Endothelial cell of umbilical vein (primary cell): ENCODE results near the gene TMPRSS4. TPM values are rescaled to one million over a fixed set of nuclear protein-coding genes. Genes with fewer than 3 reads are reported as not detected.

Experiments used
- BruUV-seq: library from RNA; stranded (reverse); fragments of 400-500 nt; replicated peaks from 2 replicates; lab custom pipeline; 2021; lab: Mats Ljungman, UMichigan
- CTCF ChIA-PET: fragments of 300-600, 350-600 bp; sonication (Branson Sonifier 250); formaldehyde crosslinking; loops from one replicate; lab custom pipeline; 2021; ENCODE audit warnings: antibody characterized with exemption, inconsistent platforms; lab: Charles Lee
- POLR2A ChIA-PET: fragments of 300-600, 350-600 bp; sonication (Branson Sonifier 250); formaldehyde crosslinking; loops from one replicate; lab custom pipeline; 2021; ENCODE audit warnings: antibody characterized with exemption, inconsistent platforms; lab: Charles Lee
- DNase-seq: peaks from one replicate; pipeline ENCODE4 v3.0.0-alpha.2; 2011; ENCODE audit warnings: low read depth, low spot score
- FAIRE-seq: peaks from 2 replicates; lab custom pipeline; 2011; peaks lifted over from hg19 to GRCh38; lab: Jason Lieb, UNC
- H2AFZ ChIP-seq: 2 replicates; pipeline ENCODE4 v1.6.0; 2012; ENCODE audit warnings: low read depth, low read length, control low read depth, inconsistent platforms
- H3K27ac ChIP-seq: 2 replicates; pipeline ENCODE4 v1.5.1; 2011; ENCODE audit warnings: low read depth, mild to moderate bottlenecking, control low read depth, low read length, moderate library complexity; ENCODE audit not compliant: insufficient read depth
- H3K27me3 ChIP-seq, 2 experiments: 2 replicates each; pipeline versions ENCODE4 v1.6.0 to v1.6.1; 2011; ENCODE audit warnings: low read length in 2 of 2, mixed read lengths in 1 of 2; ENCODE audit not compliant: control insufficient read depth in 2 of 2, insufficient read depth in 2 of 2
- H3K36me3 ChIP-seq, 2 experiments: 2 replicates in 1 of 2; 3 replicates in 1 of 2; pipeline ENCODE4 v1.5.1; 2011; ENCODE audit warnings: low read length in 2 of 2, mild to moderate bottlenecking in 1 of 2, moderate library complexity in 1 of 2; ENCODE audit not compliant: control insufficient read depth in 2 of 2, insufficient read depth in 2 of 2; ENCODE audit errors: extremely low read depth in 1 of 2
- H3K4me1 ChIP-seq: 3 replicates; pipeline ENCODE4 v1.5.1; 2011; ENCODE audit warnings: mild to moderate bottlenecking, low read length; ENCODE audit not compliant: control insufficient read depth, insufficient read depth; ENCODE audit errors: extremely low read depth
- H3K4me2 ChIP-seq: 2 replicates; pipeline ENCODE4 v1.6.1; 2011; ENCODE audit warnings: low read length, control low read depth, mixed read lengths; ENCODE audit not compliant: insufficient read depth
- H3K4me3 ChIP-seq, 3 experiments: fragments of 200-600 bp in 1 of 3; sonication (generic), shearing (Covaris generic) in 1 of 3; replicated peaks in 1 of 3; 2 replicates each; pipeline ENCODE4 v1.5.1; 2011 to 2016; ENCODE audit warnings: control low read depth in 3 of 3, low read length in 3 of 3, mild to moderate bottlenecking in 2 of 3, inconsistent platforms in 1 of 3, low read depth in 1 of 3, moderate library complexity in 1 of 3; ENCODE audit not compliant: insufficient read depth in 1 of 3
- H3K79me2 ChIP-seq: 2 replicates; pipeline ENCODE4 v1.6.0; 2012; ENCODE audit warnings: low read length, inconsistent platforms; ENCODE audit not compliant: control insufficient read depth, insufficient read depth
- H3K9ac ChIP-seq: replicated peaks from 2 replicates; pipeline ENCODE3; 2011; ENCODE audit warnings: low read length, control low read depth; ENCODE audit not compliant: insufficient read depth; ENCODE audit errors: extremely low read depth
- H3K9me1 ChIP-seq: replicated peaks from 3 replicates; pipeline ENCODE4 v1.6.0; 2011; ENCODE audit warnings: mild to moderate bottlenecking, low read length; ENCODE audit not compliant: control insufficient read depth, insufficient read depth; ENCODE audit errors: extremely low read depth
- H3K9me3 ChIP-seq: replicated peaks from 2 replicates; pipeline ENCODE4 v1.5.1; 2012; ENCODE audit warnings: low read length, inconsistent platforms; ENCODE audit not compliant: control insufficient read depth, insufficient read depth
- H4K20me1 ChIP-seq: replicated peaks from 2 replicates; pipeline ENCODE3; 2011; ENCODE audit warnings: mild to moderate bottlenecking, low read length; ENCODE audit not compliant: control insufficient read depth, insufficient read depth; ENCODE audit errors: extremely low read depth
- EZH2 ChIP-seq: IDR thresholded peaks from 2 replicates; pipeline ENCODE4 v1.6.1; 2012; ENCODE audit warnings: borderline replicate concordance, low read depth, mild to moderate bottlenecking, moderate library complexity, low read length, inconsistent platforms; ENCODE audit not compliant: severe bottlenecking
- FOS ChIP-seq: IDR thresholded peaks from 2 replicates; pipeline ENCODE4 v1.6.1; 2011; ENCODE audit warnings: mild to moderate bottlenecking, low read length, moderate library complexity, borderline replicate concordance; ENCODE audit not compliant: insufficient read depth
- GATA2 ChIP-seq: IDR thresholded peaks from 2 replicates; pipeline ENCODE4 v1.7.0; 2011; ENCODE audit warnings: low read depth, mild to moderate bottlenecking, moderate library complexity, mixed read lengths, low read length; ENCODE audit not compliant: insufficient read length, insufficient read depth
- JUN ChIP-seq: IDR thresholded peaks from 2 replicates; pipeline ENCODE4 v1.6.1; 2011; ENCODE audit warnings: borderline replicate concordance, low read depth; ENCODE audit not compliant: insufficient read length, insufficient read depth
- MAX ChIP-seq: IDR thresholded peaks from 2 replicates; pipeline ENCODE4 v1.6.1; 2011; ENCODE audit not compliant: insufficient read depth, insufficient read length
- MYC ChIP-seq: IDR thresholded peaks from one replicate; pipeline ENCODE4 v1.6.1; 2011; ENCODE audit warnings: mild to moderate bottlenecking, low read depth, low read length
- POLR2A ChIP-seq: IDR thresholded peaks from 2 replicates; pipeline ENCODE4 v1.6.1; 2012; ENCODE audit warnings: low read depth, mild to moderate bottlenecking, control low read depth, low read length
- POLR2AphosphoS5 ChIP-seq: IDR thresholded peaks from 2 replicates; pipeline ENCODE4 v1.6.1; 2012; ENCODE audit warnings: low read depth, mild to moderate bottlenecking, control low read depth, low read length, moderate library complexity; ENCODE audit not compliant: insufficient read depth
- dilution Hi-C: fragments of 300-500 bp; cut with MboI; formaldehyde crosslinking; loops from one replicate; pipeline ENCODE4 v1.15.0; 2019; ENCODE audit warnings: low sequenced_read_pairs; ENCODE audit not compliant: extremely low pct_ligation_motif_present
- intact Hi-C: fragments of 100-400 bp; cut with micrococcal nuclease; formaldehyde crosslinking; loops from one replicate; pipeline ENCODE4 v1.10.0; 2022
- polyA plus RNA-seq, 4 experiments: library from polyadenylated mRNA; depleted of rRNA in 3 of 4; stranded (reverse) in 3 of 4; unstranded in 1 of 4; fragments of >200 nt; gene quantifications; 2 replicates each; pipeline versions ENCODE4 v1.2.1 to v1.2.3, GENCODE V29; 2011 to 2012; ENCODE audit warnings: missing spikeins in 1 of 4
- total RNA-seq: library from RNA; stranded (reverse); gene quantifications from 2 replicates; pipeline ENCODE4 v1.2.3, GENCODE V29; 2021
- TF ChIP-seq, protein P1 (sequence below), 2 donors: IDR thresholded peaks; 1 replicate in 1 of 2; 2 replicates in 1 of 2; pipeline ENCODE4 v1.5.1; 2011; ENCODE audit warnings: low read length in 2 of 2, mild to moderate bottlenecking in 2 of 2, moderate library complexity in 2 of 2, control low read depth in 1 of 2, inconsistent platforms in 1 of 2, low read depth in 1 of 2; ENCODE audit not compliant: insufficient read depth in 1 of 2; ENCODE audit errors: extremely low read depth in 1 of 2

TMPRSS4 gene
- total and polyA plus RNA-seq, 2 donors (not counting 3 experiments of a cell fraction or from before 2014, with no cell fraction given): not detected

GRCh38 chr11:118126082-118126838 lies 49.4 kb downstream of the TMPRSS4 start:
- Histone ChIP-seq H4K20me1 (no peaks in the 10 kb centered on the region), H3K9me3 (no peaks in the 10 kb centered on the region), H3K36me3 (no peaks in the 10 kb centered on the region), H3K27me3 (peaks cover 8 to 10% of the 10 kb centered on the region in 2 experiments), H3K9me1 (no peaks in the 10 kb centered on the region), H3K4me2 (no peak overlapping the region), H3K4me1 (no peaks in the 10 kb centered on the region), H3K4me3 (no peak overlapping the region), H3K27ac (no peak overlapping the region), H3K9ac (no peak overlapping the region), H3K79me2 (no peaks in the 10 kb centered on the region), H2AFZ (no peak overlapping the region)
- DNase-seq: no peak
- intact Hi-C loops (no loop called here), dilution Hi-C loops (no loop called here)
- TF ChIP-seq JUN (no peak), MYC (no peak), GATA2 (no peak), POLR2AphosphoS5 (no peak), EZH2 (no peak), MAX (no peak), FOS (no peak), POLR2A (no peak)
- TF ChIP-seq, protein P1, sequence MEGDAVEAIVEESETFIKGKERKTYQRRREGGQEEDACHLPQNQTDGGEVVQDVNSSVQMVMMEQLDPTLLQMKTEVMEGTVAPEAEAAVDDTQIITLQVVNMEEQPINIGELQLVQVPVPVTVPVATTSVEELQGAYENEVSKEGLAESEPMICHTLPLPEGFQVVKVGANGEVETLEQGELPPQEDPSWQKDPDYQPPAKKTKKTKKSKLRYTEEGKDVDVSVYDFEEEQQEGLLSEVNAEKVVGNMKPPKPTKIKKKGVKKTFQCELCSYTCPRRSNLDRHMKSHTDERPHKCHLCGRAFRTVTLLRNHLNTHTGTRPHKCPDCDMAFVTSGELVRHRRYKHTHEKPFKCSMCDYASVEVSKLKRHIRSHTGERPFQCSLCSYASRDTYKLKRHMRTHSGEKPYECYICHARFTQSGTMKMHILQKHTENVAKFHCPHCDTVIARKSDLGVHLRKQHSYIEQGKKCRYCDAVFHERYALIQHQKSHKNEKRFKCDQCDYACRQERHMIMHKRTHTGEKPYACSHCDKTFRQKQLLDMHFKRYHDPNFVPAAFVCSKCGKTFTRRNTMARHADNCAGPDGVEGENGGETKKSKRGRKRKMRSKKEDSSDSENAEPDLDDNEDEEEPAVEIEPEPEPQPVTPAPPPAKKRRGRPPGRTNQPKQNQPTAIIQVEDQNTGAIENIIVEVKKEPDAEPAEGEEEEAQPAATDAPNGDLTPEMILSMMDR (IDR thresholded peaks at IDR 0.05; ENCODE audit: extremely low read depth in 1 of 2, insufficient read depth in 1 of 2, low read depth in 1 of 2, low read length in 2 of 2): no peak
- no TSS peak for BruUV-seq
- no peak for FAIRE-seq
- ChIA-PET CTCF (no interaction called here), POLR2A (no interaction called here)
